Raji (cell line): ENCODE measurements around the gene TADA1.
A peak's percentile ranks its signal among the peaks of the same experiment; 100 is the strongest.

ENCODE experiments used
- POLR2A ChIP-seq: IDR thresholded peaks from 2 replicates; pipeline ENCODE4 v1.6.1; 2011; ENCODE audit warnings: low read depth, low read length, control low read depth; ENCODE audit not compliant: insufficient read depth

TADA1 gene

DNA sequence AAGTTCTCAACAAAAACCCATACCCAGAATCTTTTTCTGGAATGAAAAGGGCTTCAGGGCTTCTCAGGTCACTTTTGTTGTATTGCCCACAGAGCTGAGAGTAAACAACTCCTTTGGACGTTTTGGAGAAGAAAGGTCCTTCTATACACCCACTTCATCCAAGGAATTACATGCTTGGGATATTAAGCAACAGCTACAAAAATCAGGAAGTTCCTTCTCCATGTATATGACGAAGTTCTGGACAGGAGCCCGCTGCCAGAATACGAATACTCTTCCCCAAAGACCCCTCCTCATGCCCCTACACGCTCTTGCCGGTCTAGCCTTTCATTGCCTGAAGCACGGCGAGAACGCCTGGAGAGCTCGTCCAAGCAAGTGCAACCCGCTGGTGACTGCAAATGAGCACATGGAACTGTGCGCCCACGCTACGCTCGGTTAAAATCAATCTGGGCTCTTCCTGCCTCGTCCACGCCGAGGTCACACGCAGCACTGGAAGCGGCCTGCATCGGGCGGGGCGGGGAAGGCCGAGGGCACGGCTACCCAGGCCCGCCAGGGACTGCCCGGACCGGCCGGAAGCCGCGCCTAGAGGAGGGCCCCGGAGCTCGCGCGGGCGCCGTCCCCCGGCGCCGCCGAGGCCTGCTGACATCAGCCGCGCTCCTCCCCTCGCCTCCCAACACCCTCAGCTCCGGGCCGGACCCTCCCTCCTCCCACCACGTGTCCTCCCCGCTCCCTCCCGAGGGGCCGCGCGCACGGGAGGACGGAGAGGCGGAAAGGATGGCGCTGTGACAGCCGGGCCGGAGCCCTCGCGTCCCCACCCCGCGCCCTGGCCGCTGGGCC lies 37.1 kb downstream of the TADA1 start, which contains the start of gene POGK:
POGK (plus strand) TSS at position 710 of the 834 bp plus-strand sequence. CDS start 1,482 bp downstream, outside the sequence.
- TF ChIP-seq POLR2A: peak; percentile 94

DNA sequence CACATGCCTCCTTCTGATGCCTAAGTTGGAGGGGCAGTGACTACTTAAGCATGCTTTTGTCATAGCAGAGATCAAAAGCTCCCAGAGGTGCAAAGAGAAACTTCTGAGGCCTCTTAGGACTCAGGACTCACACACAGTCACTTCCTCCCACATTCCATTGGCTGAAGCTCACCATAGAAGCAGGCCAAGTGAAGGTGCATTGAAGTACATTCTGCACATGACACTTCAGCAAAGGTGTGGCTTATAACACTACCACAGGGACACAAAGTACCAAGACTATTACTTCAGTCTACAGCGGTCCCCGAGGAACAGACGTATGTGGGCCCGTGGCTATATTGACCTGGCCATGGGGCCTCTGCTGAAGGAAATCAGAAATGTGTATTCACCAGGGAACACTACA lies 39.3 kb downstream of the TADA1 start:
- no peak for TF ChIP-seq POLR2A

DNA sequence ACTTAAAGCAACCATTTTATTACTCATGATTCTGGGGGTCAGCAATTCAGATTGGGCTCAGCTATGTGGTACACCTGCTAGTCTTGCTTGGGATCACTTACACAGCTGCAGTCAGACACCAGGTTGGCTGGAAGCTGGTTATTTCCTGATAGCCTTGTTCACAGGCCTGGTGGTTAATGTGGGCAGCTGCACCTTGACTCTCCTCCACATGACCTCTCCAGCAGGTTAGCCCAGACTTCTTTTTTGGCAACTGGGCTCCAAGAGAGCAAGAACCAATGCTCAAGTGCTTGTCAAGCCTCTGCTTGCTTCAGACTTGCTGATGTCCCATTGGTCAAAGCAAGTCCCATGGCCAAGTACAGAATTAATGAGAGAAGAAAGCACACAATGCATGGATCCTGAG lies 48.6 kb downstream of the TADA1 start:
- TF ChIP-seq POLR2A: no peak

DNA sequence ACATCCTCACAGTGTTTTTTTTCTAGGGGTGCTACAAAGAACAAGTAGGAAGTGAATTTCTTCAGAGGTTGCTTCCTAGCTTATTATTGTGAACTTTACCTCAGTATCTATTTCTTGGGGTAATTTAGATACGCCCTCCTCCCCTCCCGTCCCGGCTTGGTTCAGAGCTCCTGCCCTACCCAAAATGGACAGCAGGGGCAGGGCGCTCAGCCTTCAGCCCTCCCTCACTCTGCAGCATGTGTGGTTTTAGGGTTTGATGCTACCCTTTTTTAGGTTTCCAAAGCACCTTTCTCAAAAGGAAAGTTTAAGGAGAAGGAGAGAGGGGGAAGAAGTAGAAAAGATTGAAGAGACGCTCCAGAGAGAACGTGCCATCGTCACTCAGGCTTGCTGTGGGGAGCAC lies 53.7 kb downstream of the TADA1 start:
- TF ChIP-seq POLR2A: no peak

GRCh38 chr1:166819974-166820373 lies 56.1 kb downstream of the TADA1 start:
- no peak for TF ChIP-seq POLR2A

DNA sequence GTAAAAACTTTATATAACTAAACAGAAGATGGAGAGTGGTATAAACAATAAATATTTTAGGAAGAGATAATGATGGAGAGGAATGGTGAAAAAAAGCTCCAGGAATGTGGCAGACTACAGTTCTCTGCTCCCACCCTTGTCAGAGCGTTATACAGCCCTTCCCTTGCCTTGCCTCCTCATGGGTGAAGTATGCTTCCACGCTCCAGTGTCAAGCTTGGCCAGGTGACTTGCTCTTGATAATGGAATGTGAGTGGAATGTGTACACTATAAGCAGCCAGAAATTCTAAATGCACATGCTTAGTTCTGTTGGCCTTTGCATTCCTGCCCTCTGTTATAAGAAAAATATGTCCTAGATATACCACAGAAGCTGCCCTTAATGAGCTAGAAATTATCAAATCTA lies 61.5 kb downstream of the TADA1 start:
- TF ChIP-seq POLR2A: no peak

- no peak for TF ChIP-seq POLR2A
Observed at GRCh38 chr1:166813508-166814223, 62.4 kb downstream of the TADA1 start.

DNA sequence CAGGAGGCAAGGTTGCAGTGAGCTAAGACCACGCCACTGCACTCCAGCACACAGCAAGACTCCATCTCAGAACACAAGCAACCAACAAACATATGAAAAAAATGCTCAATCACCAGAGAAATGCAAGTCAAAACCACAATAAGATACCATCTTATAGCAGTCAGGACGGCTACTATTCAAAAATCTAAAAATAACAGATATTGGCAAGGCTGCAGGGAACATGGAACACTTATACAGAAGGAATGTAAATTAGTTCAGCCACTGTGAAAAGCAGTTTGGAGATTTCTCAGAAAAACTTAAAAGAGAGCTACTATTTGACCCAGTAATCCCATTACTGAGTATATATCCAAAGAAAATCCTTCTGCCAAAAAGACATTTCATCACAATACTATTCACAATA lies 64.4 kb downstream of the TADA1 start:
- TF ChIP-seq POLR2A: no peak

- TF ChIP-seq POLR2A: no peak
Observed at GRCh38 chr1:166808952-166809351, 67.1 kb downstream of the TADA1 start.
